Activated CD4-positive, alpha-beta T cell treated with anti-CD3 and anti-CD28 coated beads, Interleukin-2, amount 50 U/mL, for 4 hours (primary cell): Measurements from ENCODE around the gene SOX3.

Experiments
- DNase-seq, 2 experiments: peaks; one replicate each; pipeline ENCODE4 v3.0.0-alpha.2; 2020

Gene SOX3

GRCh38 chrX:140504371-140505324 lies at the start of gene SOX3:
TSS of gene SOX3 (minus strand) at chrX:140505069. CDS start at chrX:140505060, 9 bp downstream.
- no peak for DNase-seq

- no peak for DNase-seq
These were observed 44.1 kb upstream of the SOX3 start for GRCh38 chrX:140548985-140549384.

- DNase-seq = no peak
These were observed 21.3 kb upstream of the SOX3 start for GRCh38 chrX:140526171-140526570.

- DNase-seq = no peak
These were observed 20.6 kb upstream of the SOX3 start for GRCh38 chrX:140525448-140525847.

GRCh38 chrX:140524556-140524955 lies 19.7 kb upstream of the SOX3 start:
- DNase-seq = no peak

- no peak for DNase-seq
These were observed 16.5 kb upstream of the SOX3 start for GRCh38 chrX:140521393-140521792.

GRCh38 chrX:140514554-140514953 lies 9.7 kb upstream of the SOX3 start:
- DNase-seq = no peak

- DNase-seq = no peak
These were observed 6.0 kb upstream of the SOX3 start for GRCh38 chrX:140510895-140511295.

- DNase-seq = no peak
These were observed 5.4 kb upstream of the SOX3 start for GRCh38 chrX:140510306-140510676.

GRCh38 chrX:140509468-140510305 lies 4.8 kb upstream of the SOX3 start:
- DNase-seq = no peak

GRCh38 chrX:140508958-140509357 lies 4.1 kb upstream of the SOX3 start:
- no peak for DNase-seq

- no peak for DNase-seq
These were observed 3.1 kb upstream of the SOX3 start for GRCh38 chrX:140507982-140508305.

- no peak for DNase-seq
These were observed 2.5 kb upstream of the SOX3 start for GRCh38 chrX:140507223-140507981.

- DNase-seq = no peak
These were observed 810 bp upstream of the SOX3 start for GRCh38 chrX:140505421-140506337.

GRCh38 chrX:140503714-140504351 lies 1.0 kb downstream of the SOX3 start:
- no peak for DNase-seq

- no peak for DNase-seq
These were observed 1.6 kb downstream of the SOX3 start for GRCh38 chrX:140503238-140503601.

GRCh38 chrX:140502491-140503237 lies 2.2 kb downstream of the SOX3 start:
- no peak for DNase-seq

- no peak for DNase-seq
These were observed 2.9 kb downstream of the SOX3 start for GRCh38 chrX:140501940-140502468.

- DNase-seq = no peak
These were observed 3.5 kb downstream of the SOX3 start for GRCh38 chrX:140501321-140501720.

GRCh38 chrX:140500441-140500840 lies 4.4 kb downstream of the SOX3 start:
- DNase-seq = no peak

- DNase-seq = no peak
These were observed 9.1 kb downstream of the SOX3 start for GRCh38 chrX:140495739-140496138.
